ENCODE measurements around the gene BEND6.

DNA sequence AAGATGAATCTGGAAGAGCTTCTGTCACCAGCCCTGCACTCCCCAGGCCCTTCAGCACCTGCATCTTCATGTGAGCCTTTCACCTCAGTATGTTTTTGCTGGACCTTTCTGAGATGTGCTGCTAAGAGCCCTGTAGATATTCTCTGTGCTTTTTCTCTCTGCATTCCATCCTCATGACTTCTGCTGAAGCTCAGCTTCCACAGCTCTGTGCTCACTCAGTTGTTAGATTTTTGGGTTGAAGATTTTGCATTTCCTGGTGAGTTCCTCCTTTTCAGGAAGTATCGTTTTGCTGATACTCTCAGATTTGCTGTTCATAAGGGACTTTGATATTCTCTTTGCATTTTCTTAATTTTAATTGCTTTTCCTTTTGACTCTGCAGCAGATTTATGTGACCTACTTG is 109.9 kb downstream of the BEND6 start:
- no peak for TF ChIP-seq POLR2AphosphoS5 (IDR thresholded peaks at IDR 0.05; ENCODE audit: insufficient read depth in 1 of 2, low read depth in 1 of 2)
- TF ChIP-seq, protein P1, sequence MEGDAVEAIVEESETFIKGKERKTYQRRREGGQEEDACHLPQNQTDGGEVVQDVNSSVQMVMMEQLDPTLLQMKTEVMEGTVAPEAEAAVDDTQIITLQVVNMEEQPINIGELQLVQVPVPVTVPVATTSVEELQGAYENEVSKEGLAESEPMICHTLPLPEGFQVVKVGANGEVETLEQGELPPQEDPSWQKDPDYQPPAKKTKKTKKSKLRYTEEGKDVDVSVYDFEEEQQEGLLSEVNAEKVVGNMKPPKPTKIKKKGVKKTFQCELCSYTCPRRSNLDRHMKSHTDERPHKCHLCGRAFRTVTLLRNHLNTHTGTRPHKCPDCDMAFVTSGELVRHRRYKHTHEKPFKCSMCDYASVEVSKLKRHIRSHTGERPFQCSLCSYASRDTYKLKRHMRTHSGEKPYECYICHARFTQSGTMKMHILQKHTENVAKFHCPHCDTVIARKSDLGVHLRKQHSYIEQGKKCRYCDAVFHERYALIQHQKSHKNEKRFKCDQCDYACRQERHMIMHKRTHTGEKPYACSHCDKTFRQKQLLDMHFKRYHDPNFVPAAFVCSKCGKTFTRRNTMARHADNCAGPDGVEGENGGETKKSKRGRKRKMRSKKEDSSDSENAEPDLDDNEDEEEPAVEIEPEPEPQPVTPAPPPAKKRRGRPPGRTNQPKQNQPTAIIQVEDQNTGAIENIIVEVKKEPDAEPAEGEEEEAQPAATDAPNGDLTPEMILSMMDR (IDR thresholded peaks at IDR 0.05): no peak
- TF ChIP-seq POLR2A (IDR thresholded peaks at IDR 0.05): no peak

Measured in vagina (tissue), 2 donors.